HG02840 (cell line): ENCODE results near the gene MYH11.
"Not testable (repeated sequence)": the region's sequence is repeated elsewhere in the genome, so short reads cannot be mapped to it uniquely, and the experiment has no call there.

Experiments used
- ATAC-seq: cut with Tn5 transposase; IDR thresholded peaks from one replicate; pipeline ENCODE4 v1.9.1; 2021; ENCODE audit warnings: mild to moderate bottlenecking, moderate library complexity, moderate number of reproducible peaks; ENCODE audit not compliant: unreplicated experiment, low FRiP score

MYH11 gene

DNA sequence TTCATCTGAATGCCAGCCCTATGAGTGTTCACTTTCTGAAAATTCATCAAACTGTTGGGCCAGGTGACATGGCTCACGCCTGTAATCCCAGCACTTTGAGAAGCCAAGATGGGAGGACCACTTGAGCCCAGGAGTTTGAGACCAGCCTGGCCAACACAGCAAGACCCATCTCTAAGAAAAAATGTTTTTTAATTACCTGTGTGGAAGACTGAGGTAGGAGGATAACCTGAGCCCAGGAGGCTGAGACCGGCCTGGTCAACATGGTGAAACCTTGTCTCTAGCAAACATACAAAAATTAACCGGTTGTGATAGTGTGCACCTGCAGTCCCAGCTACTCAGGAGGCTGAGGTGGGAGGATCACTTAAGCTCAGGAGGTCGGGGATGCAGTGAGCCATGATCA lies 10.3 kb downstream of the MYH11 start:
- ATAC-seq, result no peak

DNA sequence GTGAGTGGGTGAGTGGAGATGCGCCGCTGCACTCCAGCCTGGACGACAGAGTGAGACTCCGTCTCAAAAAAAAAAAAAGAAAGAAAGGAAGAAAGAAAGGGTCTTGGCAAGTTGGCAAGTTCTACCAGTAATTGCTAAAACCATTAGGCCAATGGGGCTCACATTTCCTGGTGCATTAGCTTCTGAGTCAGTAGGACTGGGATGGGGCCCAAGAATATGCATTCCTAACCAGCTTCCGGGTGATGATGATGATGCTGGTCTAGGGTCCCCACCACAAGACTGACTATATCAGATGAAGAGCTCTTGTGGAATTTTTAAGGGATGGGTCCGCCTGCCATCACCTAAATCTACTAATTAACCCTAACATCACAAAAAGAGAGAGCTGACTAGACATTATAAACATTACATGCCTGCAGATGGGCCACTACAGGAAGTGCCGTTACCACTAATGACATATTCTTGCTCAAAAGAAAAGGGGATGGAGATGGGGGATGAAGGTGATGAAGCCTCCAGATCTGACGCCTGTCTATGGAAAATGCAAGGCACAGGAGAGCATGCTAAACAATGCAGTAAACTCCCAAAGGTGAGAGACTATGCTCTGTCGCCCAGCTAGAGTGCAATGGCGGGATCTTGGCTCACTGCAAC lies 13.1 kb downstream of the MYH11 start:
- ATAC-seq, result no peak

- not testable (repeated sequence) for ATAC-seq
Measured at GRCh38 chr16:15839204-15839603, 17.6 kb downstream of the MYH11 start.

- no peak for ATAC-seq
Measured at GRCh38 chr16:15837761-15838160, 19.1 kb downstream of the MYH11 start.

DNA sequence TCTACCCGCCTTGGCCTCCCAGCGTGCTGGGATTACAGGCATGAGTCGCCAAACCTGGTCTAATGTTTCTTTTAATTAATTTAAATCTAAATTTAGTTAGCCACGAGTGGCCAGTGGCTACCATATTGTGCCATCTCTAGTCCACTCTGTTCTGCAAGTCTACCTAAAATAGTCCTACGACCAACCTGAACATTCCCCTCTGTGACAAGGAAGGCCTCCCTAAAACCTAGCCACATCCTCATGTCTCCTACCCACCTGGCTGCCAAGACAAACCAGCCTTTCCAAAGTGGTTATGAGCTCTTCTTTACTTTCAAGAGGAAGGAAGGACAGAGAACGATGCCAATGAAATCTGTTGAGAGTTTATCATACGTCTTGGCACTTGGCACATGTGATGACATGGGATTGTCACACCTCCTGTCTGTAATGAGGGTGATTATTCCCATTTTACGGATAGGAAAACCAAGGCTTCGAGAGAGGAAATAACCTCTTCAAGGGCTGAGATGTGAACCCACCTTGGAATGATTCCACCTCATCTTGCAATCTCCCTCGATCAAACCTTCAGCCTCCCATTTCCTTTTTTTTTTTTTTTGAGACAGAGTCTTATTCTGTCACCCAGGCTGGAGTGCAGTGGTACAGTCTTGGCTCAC lies 19.7 kb downstream of the MYH11 start:
- no peak for ATAC-seq

DNA sequence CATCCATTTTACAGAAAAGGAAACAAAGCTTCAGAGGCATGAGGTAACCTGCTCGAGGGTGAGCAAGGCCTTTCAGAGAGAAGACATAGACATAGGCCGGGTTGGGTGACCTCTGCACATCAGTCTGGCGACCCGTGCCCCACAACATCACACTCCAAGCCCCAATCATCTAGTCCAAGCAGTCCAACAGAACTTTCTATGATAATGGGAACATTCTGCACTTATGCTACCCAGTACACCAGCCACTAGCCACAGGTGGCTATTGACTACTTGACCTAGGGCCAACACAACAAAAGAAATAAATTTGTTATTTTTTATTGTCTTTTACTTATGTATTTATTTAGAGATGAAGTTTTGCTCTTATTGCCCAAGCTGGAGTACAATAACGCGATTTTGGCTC lies 20.8 kb downstream of the MYH11 start:
- no peak for ATAC-seq

GRCh38 chr16:15835136-15835878 lies 21.5 kb downstream of the MYH11 start:
- no peak for ATAC-seq

GRCh38 chr16:15834502-15834901 lies 22.3 kb downstream of the MYH11 start:
- ATAC-seq, result no peak

DNA sequence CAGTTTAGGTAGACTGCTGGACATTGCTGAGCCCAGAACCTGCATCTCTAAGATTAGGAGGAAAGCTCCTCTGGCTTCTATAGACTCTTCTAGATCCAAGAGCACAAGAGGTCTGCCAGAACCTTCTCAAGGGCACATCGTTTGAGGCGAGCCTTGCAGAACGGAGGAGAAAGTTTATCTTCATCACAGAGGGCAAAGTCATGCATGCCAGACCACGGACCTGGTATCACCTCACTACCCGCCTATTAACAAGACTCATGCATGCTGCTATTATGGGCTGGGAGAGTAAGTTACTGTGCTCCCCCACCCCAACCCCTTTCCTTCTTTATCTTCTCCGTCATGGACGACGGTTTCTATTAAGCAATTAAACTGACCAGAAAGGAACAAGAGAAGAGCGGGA lies 23.3 kb downstream of the MYH11 start:
- no peak for ATAC-seq

DNA sequence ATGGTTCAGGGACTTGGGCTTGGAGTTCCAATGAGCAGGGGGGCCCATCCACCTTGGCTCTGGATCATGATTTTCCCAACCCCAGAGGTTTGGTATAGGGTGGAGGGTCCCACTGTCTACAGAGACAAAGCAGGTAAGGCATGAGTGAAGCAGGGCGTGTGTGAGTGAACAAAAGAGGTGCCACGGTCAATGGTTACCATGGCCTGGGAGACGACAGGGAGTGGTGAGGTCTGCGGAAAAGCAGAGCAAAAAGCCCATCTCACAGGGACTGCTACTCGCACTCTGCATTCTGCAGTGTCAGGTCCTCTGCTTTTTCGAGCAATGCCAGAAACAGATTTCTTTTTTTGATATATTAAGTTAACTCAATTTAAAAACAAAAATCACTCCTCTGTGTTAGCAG lies 24.6 kb downstream of the MYH11 start:
- no peak for ATAC-seq

- no peak for ATAC-seq
Measured at GRCh38 chr16:15830832-15831451, 25.9 kb downstream of the MYH11 start.

DNA sequence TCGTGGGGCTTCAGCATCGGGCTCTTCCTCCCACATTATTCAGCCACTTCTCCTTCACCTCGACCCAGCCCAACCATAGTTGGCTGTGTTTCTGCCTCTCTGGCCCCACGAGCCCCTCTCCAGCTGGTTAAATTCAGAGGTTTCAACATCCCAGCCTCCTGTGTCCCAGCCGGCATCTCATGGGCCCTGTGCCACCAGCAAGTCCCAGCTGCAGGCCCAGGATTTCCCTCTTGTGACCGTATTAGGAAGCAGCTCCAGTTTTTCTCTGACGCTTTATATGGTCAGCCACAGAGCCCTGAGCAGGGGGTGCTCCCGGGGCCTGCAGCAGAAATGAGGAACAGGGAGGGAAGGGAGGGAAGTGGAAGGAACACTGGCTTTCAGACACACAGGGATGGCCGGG lies 27.4 kb downstream of the MYH11 start:
- ATAC-seq, result no peak

- ATAC-seq, result no peak
Measured at GRCh38 chr16:15827709-15828343, 29.0 kb downstream of the MYH11 start.

- no peak for ATAC-seq
Measured at GRCh38 chr16:15827299-15827698, 29.5 kb downstream of the MYH11 start.

- no peak for ATAC-seq
Measured at GRCh38 chr16:15825750-15826305, 31.0 kb downstream of the MYH11 start.

DNA sequence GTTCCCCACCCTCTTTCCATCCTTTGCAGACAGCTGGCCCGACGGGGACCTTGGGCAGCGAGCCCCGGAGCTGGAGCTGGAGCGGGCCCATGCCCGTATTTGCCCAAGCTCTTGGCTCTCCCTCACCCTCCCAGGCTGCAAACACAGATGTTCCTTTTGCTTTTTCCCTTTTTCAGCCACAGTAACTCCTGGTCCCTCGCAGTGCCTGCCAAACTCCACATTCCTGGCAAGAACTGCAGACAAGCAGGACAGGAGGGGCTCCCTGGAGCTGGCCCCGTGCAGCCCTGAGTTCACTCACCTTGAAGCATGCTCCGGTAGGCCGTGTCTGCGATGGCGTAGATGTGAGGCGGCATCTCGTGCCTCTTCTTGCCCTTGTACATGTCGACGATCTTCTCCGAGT lies 33.9 kb downstream of the MYH11 start:
- no peak for ATAC-seq

DNA sequence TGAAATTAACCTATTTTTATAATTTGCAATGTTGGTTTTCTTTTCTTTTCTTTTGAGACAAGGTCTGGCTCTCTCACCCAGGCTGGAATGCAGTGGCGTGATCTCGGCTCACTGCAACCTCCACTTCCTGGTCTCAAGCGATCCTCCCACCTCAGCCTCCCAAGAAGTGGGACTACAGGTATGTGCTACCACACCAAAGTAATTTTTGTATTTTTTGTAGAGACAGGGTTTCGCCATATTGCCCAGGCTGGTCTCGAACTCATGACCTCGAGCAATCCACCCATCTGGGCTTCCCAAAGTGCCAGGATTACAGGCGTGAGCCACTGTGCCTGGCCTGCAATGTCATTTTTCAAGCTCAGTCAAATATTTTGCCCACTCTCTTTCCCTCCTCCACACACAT lies 36.0 kb downstream of the MYH11 start:
- no peak for ATAC-seq

- no peak for ATAC-seq
Measured at GRCh38 chr16:15819046-15819445, 37.8 kb downstream of the MYH11 start.

- ATAC-seq, result no peak
Measured at GRCh38 chr16:15817446-15817845, 39.4 kb downstream of the MYH11 start.

GRCh38 chr16:15816228-15816627 lies 40.6 kb downstream of the MYH11 start:
- no peak for ATAC-seq

DNA sequence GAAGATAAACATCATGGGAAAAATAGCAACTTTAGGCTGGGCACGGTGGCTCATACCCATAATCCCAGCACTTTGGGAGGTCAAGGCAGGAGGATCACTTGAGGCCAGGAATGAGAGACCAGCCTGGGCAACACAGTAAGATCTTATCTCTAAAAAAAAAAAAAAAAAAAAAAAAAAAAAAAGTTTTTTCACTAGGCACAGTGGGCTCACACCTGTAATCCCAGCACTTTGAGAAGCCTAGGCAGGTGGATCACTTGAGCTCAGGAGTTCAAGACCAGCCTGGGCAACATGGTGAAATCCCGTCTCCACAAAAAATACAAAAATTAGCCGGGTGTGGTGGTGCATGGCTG lies 44.5 kb downstream of the MYH11 start:
- ATAC-seq, result not testable (repeated sequence)
